HEK293 (cell line): ENCODE measurements around the gene HINFP.

Experiments used
- CTCF ChIA-PET: fragments of 350-600 bp; formaldehyde crosslinking; extraction: SDS; loops from one replicate; lab custom pipeline; 2021; ENCODE audit warnings: antibody characterized with exemption; lab: Yijun Ruan, JAX
- POLR2A ChIA-PET: fragments of 300-600 bp; formaldehyde crosslinking; extraction: SDS; loops from one replicate; lab custom pipeline; 2020; ENCODE audit warnings: antibody characterized with exemption, inconsistent platforms; lab: Yijun Ruan, JAX
- H3K27ac ChIP-seq: fragments of 200-500 bp; sonication (Bioruptor generic); 2 replicates; pipeline ENCODE4 v1.5.1; 2014; ENCODE audit warnings: low read depth, low read length, control low read depth, inconsistent platforms; ENCODE audit errors: extremely low read depth
- H3K36me3 ChIP-seq, 2 experiments: fragments of 200-500 bp in 1 of 2; sonication (Bioruptor generic) in 1 of 2; 1 replicate in 1 of 2; 2 replicates in 1 of 2; pipeline ENCODE4 v1.5.1; 2014 to 2017; ENCODE audit warnings: inconsistent platforms in 2 of 2, low read length in 2 of 2; ENCODE audit not compliant: control insufficient read depth in 2 of 2, insufficient read depth in 1 of 2
- H3K4me1 ChIP-seq: fragments of 200-500 bp; sonication (Bioruptor generic); 2 replicates; pipeline ENCODE4 v1.5.1; 2014; ENCODE audit warnings: mild to moderate bottlenecking, low read length, inconsistent platforms; ENCODE audit not compliant: control insufficient read depth, insufficient read depth
- H3K4me3 ChIP-seq: 2 replicates; pipeline ENCODE4 v1.5.1; 2011; ENCODE audit warnings: low read depth, mild to moderate bottlenecking, control low read depth, low read length, moderate library complexity
- H3K9me3 ChIP-seq: fragments of 200-500 bp; sonication (Bioruptor generic); 2 replicates; pipeline ENCODE4 v1.5.1; 2014; ENCODE audit warnings: low read depth, low read length, inconsistent platforms; ENCODE audit not compliant: control insufficient read depth, insufficient read depth
- BCL11B ChIP-seq: fragments of 450-650 bp; formaldehyde crosslinking; IDR thresholded peaks from 2 replicates; pipeline ENCODE4 v1.5.1; 2016; ENCODE audit warnings: low read depth, missing biosample characterization, missing genetic modification characterization
- IKZF3 ChIP-seq: fragments of 450-650 bp; IDR thresholded peaks from 2 replicates; pipeline ENCODE4 v1.5.0; 2018; ENCODE audit warnings: missing biosample characterization, mild to moderate bottlenecking, missing genetic modification characterization, moderate library complexity
- KLF1 ChIP-seq: fragments of 450-650 bp; formaldehyde crosslinking; IDR thresholded peaks from 2 replicates; pipeline ENCODE4 v1.5.1; 2016; ENCODE audit warnings: missing biosample characterization, missing genetic modification characterization
- KLF10 ChIP-seq: fragments of 450-650 bp; IDR thresholded peaks from 2 replicates; pipeline ENCODE4 v1.5.1; 2018; ENCODE audit warnings: missing biosample characterization, mild to moderate bottlenecking, missing genetic modification characterization
- KLF7 ChIP-seq: fragments of 450-650 bp; formaldehyde crosslinking; IDR thresholded peaks from 2 replicates; pipeline ENCODE4 v1.5.1; 2016; ENCODE audit warnings: missing biosample characterization, missing genetic modification characterization, borderline replicate concordance
- MEIS1 ChIP-seq: sonication (generic); formaldehyde crosslinking; IDR thresholded peaks from 2 replicates; pipeline ENCODE4 v1.8.1; 2022; ENCODE audit warnings: missing genetic modification reagents, mild to moderate bottlenecking, borderline replicate concordance
- SETDB1 ChIP-seq: IDR thresholded peaks from one replicate; pipeline ENCODE4 v1.6.1; 2017; ENCODE audit warnings: mild to moderate bottlenecking, low read length, moderate library complexity, mixed read lengths; ENCODE audit not compliant: insufficient read length
- ZIC2 ChIP-seq: fragments of 450-650 bp; formaldehyde crosslinking; IDR thresholded peaks from 2 replicates; pipeline ENCODE4 v1.5.1; 2016; ENCODE audit warnings: missing biosample characterization, missing genetic modification characterization
- ZNF114 ChIP-seq: fragments of 450-650 bp; formaldehyde crosslinking; IDR thresholded peaks from 2 replicates; pipeline ENCODE4 v1.5.0; 2017; ENCODE audit warnings: missing biosample characterization, missing genetic modification characterization
- ZNF174 ChIP-seq: fragments of 450-650 bp; formaldehyde crosslinking; IDR thresholded peaks from 2 replicates; pipeline ENCODE4 v1.5.0; 2017; ENCODE audit warnings: missing biosample characterization, mild to moderate bottlenecking, missing genetic modification characterization
- ZNF302 ChIP-seq: fragments of 450-650 bp; formaldehyde crosslinking; IDR thresholded peaks from 2 replicates; pipeline ENCODE4 v1.5.1; 2016; ENCODE audit warnings: missing biosample characterization, missing genetic modification characterization, low read depth
- ZNF354C ChIP-seq: fragments of 450-650 bp; formaldehyde crosslinking; IDR thresholded peaks from 2 replicates; pipeline ENCODE4 v1.5.1; 2016; ENCODE audit warnings: missing biosample characterization, missing genetic modification characterization, low read depth, borderline replicate concordance
- ZNF48 ChIP-seq: fragments of 450-650 bp; formaldehyde crosslinking; IDR thresholded peaks from 2 replicates; pipeline ENCODE4 v1.5.1; 2016; ENCODE audit warnings: missing biosample characterization, missing genetic modification characterization
- ZNF514 ChIP-seq: fragments of 450-650 bp; formaldehyde crosslinking; IDR thresholded peaks from 2 replicates; pipeline ENCODE4 v1.5.1; 2016; ENCODE audit warnings: missing biosample characterization, missing genetic modification characterization
- ZNF549 ChIP-seq: fragments of 450-650 bp; IDR thresholded peaks from 2 replicates; pipeline ENCODE4 v1.5.1; 2018; ENCODE audit warnings: missing biosample characterization, missing genetic modification characterization, mild to moderate bottlenecking, inconsistent platforms, moderate library complexity
- ZNF626 ChIP-seq: fragments of 450-650 bp; sonication (Bioruptor Pico); formaldehyde crosslinking; IDR thresholded peaks from 2 replicates; pipeline ENCODE4 v1.5.1; 2018; ENCODE audit warnings: missing biosample characterization, missing genetic modification characterization, inconsistent platforms
- TF ChIP-seq, protein P1 (sequence below): fragments of 450-650 bp; formaldehyde crosslinking; IDR thresholded peaks from 2 replicates; pipeline ENCODE4 v1.5.1; 2016; ENCODE audit warnings: missing biosample characterization, missing genetic modification characterization
- TF ChIP-seq, protein P2 (sequence below): fragments of 450-650 bp; IDR thresholded peaks from 2 replicates; pipeline ENCODE4 v1.5.1; 2018; ENCODE audit warnings: missing biosample characterization, missing genetic modification characterization
- TF ChIP-seq, protein P3 (sequence below): fragments of 450-650 bp; formaldehyde crosslinking; IDR thresholded peaks from 2 replicates; pipeline ENCODE4 v1.5.1; 2016; ENCODE audit warnings: missing biosample characterization, missing genetic modification characterization

The HINFP gene

DNA sequence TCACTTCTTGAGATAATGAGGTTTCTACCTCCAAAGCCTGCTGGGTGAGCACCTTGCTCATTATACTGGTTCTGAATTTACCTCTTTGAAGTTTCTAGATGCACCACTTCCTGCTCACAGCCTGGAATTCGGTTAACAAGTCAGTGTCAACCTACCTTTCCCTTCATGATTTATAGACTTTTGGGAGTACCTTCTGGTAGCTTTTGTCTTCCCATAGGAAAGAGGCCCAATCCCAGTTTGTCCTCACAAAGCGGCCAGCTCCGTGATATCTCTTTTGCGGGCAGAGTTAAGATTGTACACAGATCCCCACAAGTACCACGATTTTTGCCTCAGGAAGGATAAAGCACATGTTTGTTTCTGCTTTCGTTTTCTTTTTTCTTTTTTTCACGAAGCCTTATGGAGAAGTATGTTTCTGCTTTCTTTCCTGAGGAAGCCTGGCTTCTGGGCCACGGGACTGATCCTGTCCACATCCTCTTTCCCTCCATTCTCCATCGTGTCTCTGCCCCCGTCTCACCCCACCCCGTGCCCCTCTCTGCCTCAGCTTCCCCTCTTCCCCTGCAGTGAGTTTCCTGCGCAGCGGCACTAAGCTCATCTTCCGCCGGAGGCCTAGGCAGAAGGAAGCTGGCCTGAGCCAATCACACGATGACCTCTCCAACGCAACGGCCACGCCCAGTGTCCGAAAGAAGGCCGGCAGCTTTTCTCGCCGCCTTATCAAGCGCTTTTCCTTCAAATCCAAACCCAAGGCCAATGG lies 5.7 kb upstream of the HINFP start:
- Histone ChIP-seq H3K36me3 (peaks cover 0 to 64% of the 10 kb centered on the region in 2 experiments; a peak in 1 of 3 replicates), H3K4me1 (no peaks in the 10 kb centered on the region), H3K9me3 (no peaks in the 10 kb centered on the region), H3K27ac (no peak overlapping the region), H3K4me3 (no peak overlapping the region)
- TF ChIP-seq ZNF626 (no peak), ZIC2 (tag by site-specific recombination) (no peak), KLF10 (tag by site-specific recombination) (no peak), ZNF174 (no peak), SETDB1 (no peak), ZNF549 (tag by site-specific recombination) (no peak)
- TF ChIP-seq, protein P1, sequence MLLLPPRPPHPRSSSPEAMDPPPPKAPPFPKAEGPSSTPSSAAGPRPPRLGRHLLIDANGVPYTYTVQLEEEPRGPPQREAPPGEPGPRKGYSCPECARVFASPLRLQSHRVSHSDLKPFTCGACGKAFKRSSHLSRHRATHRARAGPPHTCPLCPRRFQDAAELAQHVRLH = no peak
- CTCF ChIA-PET = interaction anchor here (0.6 kb wide), 2 partner anchors 20 to 38 kb away, joined by 4 read pairs; no protein-coding TSS in a partner anchor
- POLR2A ChIA-PET = interaction anchor here (0.5 to 0.8 kb wide), 2 partner anchors 24 to 30 kb away, joined by 3 to 5 read pairs; no protein-coding TSS in a partner anchor

DNA sequence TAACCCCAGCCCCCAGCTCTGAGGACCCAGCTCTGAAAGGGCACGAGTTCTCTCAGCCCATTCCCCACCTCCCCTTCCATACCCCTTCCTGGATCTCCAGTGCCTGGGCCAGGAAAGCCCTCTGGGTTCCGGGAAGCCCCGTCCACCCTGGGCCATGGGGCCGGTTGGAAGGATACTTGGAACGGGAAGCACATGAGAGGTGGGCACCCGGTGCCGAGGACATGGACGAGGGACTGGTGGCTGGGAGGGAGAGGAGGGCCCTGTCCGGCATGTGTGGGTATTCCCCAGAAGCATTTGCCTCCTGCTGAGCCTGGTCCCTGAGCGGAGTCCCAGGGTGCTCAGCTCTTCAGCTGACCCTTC lies 5.2 kb upstream of the HINFP start:
- ChIA-PET POLR2A (interaction anchor here (0.8 kb wide), 1 partner anchor 25 kb away, joined by 5 read pairs; no protein-coding TSS in a partner anchor), CTCF (interaction anchor here (0.6 kb wide), 2 partner anchors 20 to 38 kb away, joined by 4 read pairs; no protein-coding TSS in a partner anchor)
- Histone ChIP-seq H3K27ac (no peak overlapping the region), H3K36me3 (peaks cover 0 to 59% of the 10 kb centered on the region in 2 experiments; a peak in 1 of 3 replicates), H3K9me3 (no peaks in the 10 kb centered on the region), H3K4me1 (no peaks in the 10 kb centered on the region), H3K4me3 (no peak overlapping the region)
- TF ChIP-seq IKZF3 (tag by site-specific recombination) (no peak), ZNF114 (tag by site-specific recombination) (no peak), ZNF302 (tag by site-specific recombination) (no peak), KLF7 (tag by site-specific recombination) (no peak), KLF1 (tag by site-specific recombination) (no peak), ZNF514 (tag by site-specific recombination) (no peak), ZNF354C (tag by site-specific recombination) (no peak), ZNF48 (tag by site-specific recombination) (no peak), BCL11B (no peak), MEIS1 (no peak)
- TF ChIP-seq, protein P2, sequence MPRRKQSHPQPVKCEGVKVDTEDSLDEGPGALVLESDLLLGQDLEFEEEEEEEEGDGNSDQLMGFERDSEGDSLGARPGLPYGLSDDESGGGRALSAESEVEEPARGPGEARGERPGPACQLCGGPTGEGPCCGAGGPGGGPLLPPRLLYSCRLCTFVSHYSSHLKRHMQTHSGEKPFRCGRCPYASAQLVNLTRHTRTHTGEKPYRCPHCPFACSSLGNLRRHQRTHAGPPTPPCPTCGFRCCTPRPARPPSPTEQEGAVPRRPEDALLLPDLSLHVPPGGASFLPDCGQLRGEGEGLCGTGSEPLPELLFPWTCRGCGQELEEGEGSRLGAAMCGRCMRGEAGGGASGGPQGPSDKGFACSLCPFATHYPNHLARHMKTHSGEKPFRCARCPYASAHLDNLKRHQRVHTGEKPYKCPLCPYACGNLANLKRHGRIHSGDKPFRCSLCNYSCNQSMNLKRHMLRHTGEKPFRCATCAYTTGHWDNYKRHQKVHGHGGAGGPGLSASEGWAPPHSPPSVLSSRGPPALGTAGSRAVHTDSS (tag by site-specific recombination) = no peak
- TF ChIP-seq, protein P3, sequence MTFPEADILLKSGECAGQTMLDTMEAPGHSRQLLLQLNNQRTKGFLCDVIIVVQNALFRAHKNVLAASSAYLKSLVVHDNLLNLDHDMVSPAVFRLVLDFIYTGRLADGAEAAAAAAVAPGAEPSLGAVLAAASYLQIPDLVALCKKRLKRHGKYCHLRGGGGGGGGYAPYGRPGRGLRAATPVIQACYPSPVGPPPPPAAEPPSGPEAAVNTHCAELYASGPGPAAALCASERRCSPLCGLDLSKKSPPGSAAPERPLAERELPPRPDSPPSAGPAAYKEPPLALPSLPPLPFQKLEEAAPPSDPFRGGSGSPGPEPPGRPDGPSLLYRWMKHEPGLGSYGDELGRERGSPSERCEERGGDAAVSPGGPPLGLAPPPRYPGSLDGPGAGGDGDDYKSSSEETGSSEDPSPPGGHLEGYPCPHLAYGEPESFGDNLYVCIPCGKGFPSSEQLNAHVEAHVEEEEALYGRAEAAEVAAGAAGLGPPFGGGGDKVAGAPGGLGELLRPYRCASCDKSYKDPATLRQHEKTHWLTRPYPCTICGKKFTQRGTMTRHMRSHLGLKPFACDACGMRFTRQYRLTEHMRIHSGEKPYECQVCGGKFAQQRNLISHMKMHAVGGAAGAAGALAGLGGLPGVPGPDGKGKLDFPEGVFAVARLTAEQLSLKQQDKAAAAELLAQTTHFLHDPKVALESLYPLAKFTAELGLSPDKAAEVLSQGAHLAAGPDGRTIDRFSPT = no peak
